GM18502 (cell line): ENCODE results near the gene TPSAB1.

Experiments
- ATAC-seq: cut with Tn5 transposase; IDR thresholded peaks from one replicate; pipeline ENCODE4 v1.9.1; 2021; ENCODE audit warnings: mild to moderate bottlenecking; ENCODE audit not compliant: unreplicated experiment, poor library complexity

The TPSAB1 gene

GRCh38 chr16:1279945-1280589 lies 39.6 kb downstream of the TPSAB1 start:
- no peak for ATAC-seq

DNA sequence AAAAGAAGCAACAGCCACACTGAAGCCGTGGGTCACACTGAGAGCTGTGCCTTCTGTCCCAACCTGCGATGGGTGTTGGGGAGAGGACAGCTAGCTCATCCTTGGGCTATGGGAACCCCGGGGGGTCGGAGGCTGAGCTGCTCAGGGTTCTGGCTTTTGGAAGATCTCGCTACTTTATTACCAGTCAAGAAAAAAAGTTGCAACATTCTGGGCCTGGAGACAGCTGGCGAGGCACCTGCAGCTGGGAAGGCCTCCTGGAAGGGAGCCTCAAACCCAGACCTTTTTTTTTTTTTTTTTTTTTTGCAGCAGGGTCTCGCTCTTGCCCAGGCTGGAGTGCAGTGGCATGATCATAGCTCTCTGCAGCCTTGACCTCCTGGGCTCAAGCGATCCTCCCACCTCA lies 40.3 kb downstream of the TPSAB1 start:
- no peak for ATAC-seq

- no peak for ATAC-seq
Observed at GRCh38 chr16:1281517-1281916, 41.0 kb downstream of the TPSAB1 start.

- ATAC-seq, result no peak
Observed at GRCh38 chr16:1282324-1282973, 41.9 kb downstream of the TPSAB1 start.

DNA sequence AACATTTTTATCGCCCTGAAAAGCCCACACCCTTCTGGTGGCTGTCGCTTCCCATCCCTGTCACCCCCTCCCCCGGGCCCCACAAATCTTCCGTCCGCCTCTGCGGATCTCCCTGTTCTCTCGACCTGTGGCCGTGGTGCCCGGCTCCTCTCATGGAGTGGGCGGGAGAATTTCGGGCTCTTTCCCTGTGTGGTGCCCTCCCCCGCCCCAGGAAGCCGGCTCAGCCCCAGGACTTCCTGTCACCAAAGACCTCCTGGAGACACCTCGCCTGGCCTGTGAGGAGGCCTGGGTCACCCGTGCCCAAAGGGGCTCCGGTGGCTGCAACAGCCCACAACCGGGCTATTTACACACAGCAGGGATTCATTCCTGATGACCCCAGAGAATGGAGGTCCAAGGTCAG lies 42.8 kb downstream of the TPSAB1 start:
- ATAC-seq, result no peak

GRCh38 chr16:1283996-1284616 lies 43.6 kb downstream of the TPSAB1 start:
- ATAC-seq, result no peak

DNA sequence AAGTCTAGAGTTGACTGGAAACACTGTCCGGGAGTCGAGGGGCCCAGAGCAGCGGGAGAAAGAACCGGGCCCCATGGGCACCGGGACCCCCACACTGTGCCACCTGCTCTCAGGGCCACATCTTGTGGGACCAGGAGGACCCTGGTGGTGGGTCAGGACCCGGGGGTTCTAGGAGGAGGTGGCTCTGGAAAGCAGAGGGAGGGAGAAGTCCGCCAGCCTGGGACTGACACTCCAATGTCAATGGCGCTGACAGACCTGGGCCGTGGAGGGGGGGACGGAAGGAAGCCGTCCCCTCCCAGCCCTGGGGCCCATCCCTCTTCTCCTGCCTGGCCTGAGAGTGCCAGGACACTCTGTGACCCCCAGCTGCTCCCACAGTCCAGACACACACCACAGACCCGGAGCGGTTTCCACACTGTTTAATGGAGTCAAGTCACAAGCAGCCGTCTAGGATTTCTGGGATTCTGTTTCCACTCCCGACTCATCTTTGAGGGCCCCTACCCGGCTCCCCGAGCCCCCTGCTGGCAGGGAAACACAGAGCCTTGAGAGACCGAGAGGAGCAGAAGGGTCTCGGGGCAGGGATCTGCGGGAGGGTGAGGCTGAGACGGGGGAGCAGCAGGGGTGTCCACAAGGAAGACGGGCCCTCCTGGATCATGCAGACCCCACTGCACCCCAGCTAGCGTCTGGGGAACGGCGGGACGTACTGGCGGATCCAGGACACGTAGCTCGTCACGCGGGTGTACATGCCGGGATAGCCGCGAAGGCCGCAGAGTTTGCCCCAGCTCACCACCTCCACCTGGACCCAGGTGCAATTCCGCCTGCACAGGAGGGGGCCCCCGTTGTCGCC lies 45.4 kb downstream of the TPSAB1 start:
- ATAC-seq, result no peak

GRCh38 chr16:1286513-1287094 lies 46.1 kb downstream of the TPSAB1 start:
- no peak for ATAC-seq

DNA sequence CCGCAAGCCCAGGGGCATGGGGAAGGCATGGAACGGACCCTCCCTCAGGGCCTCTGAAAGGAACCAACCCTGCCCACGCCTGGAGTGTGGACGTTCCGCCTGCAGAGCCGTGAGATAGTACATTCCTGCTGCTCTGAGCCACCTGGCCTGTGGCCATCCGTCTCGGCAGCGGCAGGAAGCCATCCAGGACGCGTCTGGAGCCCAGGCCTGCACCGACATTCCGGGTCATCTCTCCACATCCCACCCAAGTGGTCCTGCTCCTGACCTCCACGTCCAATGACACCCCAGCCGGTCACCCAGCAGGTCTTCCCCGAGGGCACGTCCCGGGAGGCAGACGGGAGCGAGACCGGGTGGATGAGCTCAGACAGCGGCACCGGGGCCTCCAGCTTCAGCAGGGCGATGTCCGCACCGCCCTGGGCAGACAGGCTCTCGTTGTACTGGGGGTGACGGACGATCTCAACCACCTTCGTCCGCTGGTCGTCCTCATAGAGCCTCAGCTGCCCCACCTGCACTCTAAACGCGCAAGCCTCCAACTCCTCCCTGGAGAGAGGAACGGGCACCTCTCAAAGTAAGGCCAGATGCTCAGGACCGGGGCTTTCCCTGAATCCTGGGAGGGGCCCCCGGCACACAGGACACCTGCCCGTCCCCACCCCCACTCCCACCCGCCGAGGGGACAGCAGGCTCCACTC lies 47.6 kb downstream of the TPSAB1 start:
- no peak for ATAC-seq

GRCh38 chr16:1288813-1289476 lies 48.4 kb downstream of the TPSAB1 start:
- no peak for ATAC-seq

- no peak for ATAC-seq
Observed at GRCh38 chr16:1289477-1289866, 49.0 kb downstream of the TPSAB1 start.

- no peak for ATAC-seq
Observed at GRCh38 chr16:1290063-1290501, 49.6 kb downstream of the TPSAB1 start.

GRCh38 chr16:1290860-1291575 lies 50.5 kb downstream of the TPSAB1 start:
- no peak for ATAC-seq

DNA sequence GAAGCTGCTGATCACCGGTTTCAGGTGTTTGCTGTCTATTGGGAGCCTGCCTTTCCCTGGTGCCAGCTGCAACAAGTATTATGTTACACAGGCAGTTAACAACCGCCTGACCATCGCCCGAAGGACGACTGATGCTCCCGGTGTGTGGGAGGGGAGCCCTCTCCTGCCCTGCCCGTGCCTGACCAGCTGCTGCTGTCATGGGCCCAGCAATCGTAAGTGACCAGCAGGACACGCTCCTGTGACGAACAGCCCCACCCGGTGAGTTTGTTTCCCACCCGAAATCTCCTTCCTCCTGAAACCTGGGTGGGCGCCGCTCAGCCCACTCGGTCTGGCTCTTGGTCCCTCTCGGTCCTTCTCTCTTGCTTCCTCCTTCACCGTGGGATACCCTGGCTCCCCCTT lies 51.1 kb downstream of the TPSAB1 start:
- ATAC-seq, result no peak
